HL-60 (cell line): Measurements from ENCODE around the gene SLC32A1.

ENCODE experiments used
- CTCF ChIP-seq: IDR thresholded peaks from one replicate; pipeline ENCODE4 v1.5.1; 2011; ENCODE audit warnings: low read length, control low read depth, inconsistent platforms; ENCODE audit not compliant: insufficient read depth
- GABPA ChIP-seq: IDR thresholded peaks from 2 replicates; pipeline ENCODE4 v1.6.1; 2012; ENCODE audit warnings: low read depth
- POLR2AphosphoS5 ChIP-seq: IDR thresholded peaks from 2 replicates; pipeline ENCODE4 v1.6.1; 2012; ENCODE audit warnings: low read depth

- TF ChIP-seq CTCF (no peak), POLR2AphosphoS5 (peak; percentile 70), GABPA (no peak)
These were observed 24.0 kb downstream of the SLC32A1 start, which contains the start of gene ACTR5 for GRCh38 chr20:38748097-38748860.
